ENCODE data around the gene HIRA. TPM values are rescaled to one million over a fixed set of nuclear protein-coding genes. Genes with fewer than 3 reads are reported as not detected.
A peak's percentile ranks its signal among the peaks of the same experiment; 100 is the strongest.

Gene HIRA
- total and polyA plus RNA-seq, 2 of the 8 experiments (the other 6 are each of a cell fraction or from before 2014, with no cell fraction given) = 34.9 to 67.2 TPM

DNA sequence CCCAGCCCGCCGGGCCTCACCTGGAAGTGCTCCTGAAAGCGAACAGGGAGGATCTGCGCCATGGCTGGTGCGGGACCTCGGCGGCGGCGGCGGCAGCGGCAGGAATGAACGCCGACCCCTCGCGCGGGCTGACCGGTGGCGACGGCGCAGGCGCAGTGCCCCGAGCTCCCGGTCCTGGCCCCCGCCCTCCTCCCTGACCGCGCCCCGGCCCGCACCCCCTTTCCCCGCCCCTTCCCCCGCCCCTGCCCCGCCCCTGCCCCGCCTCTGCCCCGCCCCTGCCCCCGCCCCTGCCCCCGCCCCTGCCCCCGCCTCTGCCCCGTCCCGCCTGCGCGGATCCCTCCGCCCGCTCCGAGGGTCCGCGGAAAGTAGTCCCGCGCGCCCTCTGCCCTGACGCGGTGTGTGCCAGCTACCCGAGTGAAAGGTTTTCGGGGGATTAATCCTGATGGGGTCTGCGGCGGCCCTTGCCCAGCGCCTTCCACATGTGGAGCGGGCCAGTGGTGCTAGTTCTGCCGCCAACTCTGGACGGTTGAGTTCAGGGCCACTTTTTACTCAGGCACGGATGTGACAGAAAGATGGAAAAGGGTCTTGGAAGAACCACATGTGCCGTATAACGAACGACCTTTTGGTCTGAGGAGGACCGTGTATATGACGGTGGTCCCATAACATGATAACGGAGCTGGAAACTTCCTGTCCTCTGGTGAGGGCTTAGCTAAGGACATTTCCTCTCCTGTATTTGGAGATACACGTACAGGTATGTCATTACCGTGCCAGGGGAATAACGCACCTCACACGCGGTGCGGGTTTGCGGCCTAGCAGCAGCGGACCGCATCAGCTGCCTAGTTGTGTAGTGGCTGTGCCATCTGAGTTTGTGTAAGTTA, 139.7 kb downstream of the HIRA start, which contains the start of gene CLTCL1 (continued):
- TF ChIP-seq HDAC2 (IDR thresholded peaks at IDR 0.05; ENCODE audit: borderline replicate concordance in 1 of 2, low read depth in 2 of 2, low read length in 2 of 2) (no peak), SIRT6 (IDR thresholded peaks at IDR 0.05; ENCODE audit: low read length) (no peak), POLR2A (IDR thresholded peaks at IDR 0.05; ENCODE audit: control extremely low read depth in 1 of 2, low read depth in 2 of 2, low read length in 2 of 2) (peak in 1 of 2 experiments; percentile 65; a peak in 2 of 3 replicates), CREB1 (IDR thresholded peaks at IDR 0.05) (peak; percentile 45; the same call in 1 of the 2 replicates), CHD2 (IDR thresholded peaks at IDR 0.05; ENCODE audit: low read length) (peak; percentile 87), TEAD4 (IDR thresholded peaks at IDR 0.05; ENCODE audit: low read depth, low read length) (no peak), SAP30 (IDR thresholded peaks at IDR 0.05; ENCODE audit: insufficient read depth, insufficient replicate concordance, low read length) (no peak), YY1 (IDR thresholded peaks at IDR 0.05; ENCODE audit: low read depth, low read length) (no peak), TAF1 (IDR thresholded peaks at IDR 0.05; ENCODE audit: low read depth, low read length) (peak; percentile 86), SIX5 (IDR thresholded peaks at IDR 0.05; ENCODE audit: low read depth, low read length) (no peak), CHD1 (IDR thresholded peaks at IDR 0.05; ENCODE audit: low read depth, low read length) (no peak), FOSL1 (IDR thresholded peaks at IDR 0.05; ENCODE audit: insufficient read depth, low read depth, low read length) (no peak), GABPA (IDR thresholded peaks at IDR 0.05; ENCODE audit: borderline replicate concordance, insufficient read depth, low read length) (no peak)
- TF ChIP-seq, protein P1, sequence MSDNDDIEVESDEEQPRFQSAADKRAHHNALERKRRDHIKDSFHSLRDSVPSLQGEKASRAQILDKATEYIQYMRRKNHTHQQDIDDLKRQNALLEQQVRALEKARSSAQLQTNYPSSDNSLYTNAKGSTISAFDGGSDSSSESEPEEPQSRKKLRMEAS (IDR thresholded peaks at IDR 0.05) = peak; percentile 43; the same call in 1 of the 2 replicates
- TF ChIP-seq, protein P2, sequence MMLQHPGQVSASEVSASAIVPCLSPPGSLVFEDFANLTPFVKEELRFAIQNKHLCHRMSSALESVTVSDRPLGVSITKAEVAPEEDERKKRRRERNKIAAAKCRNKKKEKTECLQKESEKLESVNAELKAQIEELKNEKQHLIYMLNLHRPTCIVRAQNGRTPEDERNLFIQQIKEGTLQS (IDR thresholded peaks at IDR 0.05; ENCODE audit: insufficient read depth, low read depth, low read length) = no peak
